Measurements from ENCODE around the gene RASGRP1. TPM values are rescaled to one million over a fixed set of nuclear protein-coding genes. Genes with fewer than 3 reads are reported as not detected.

The RASGRP1 gene
- total RNA-seq, 4 donors from 2014 or later: 0.22 to 2.1 (median 1.3) TPM

- Histone ChIP-seq H3K27me3 (no peaks in the 10 kb centered on the region), H3K27ac (no peak overlapping the region), H3K9me3 (no peaks in the 10 kb centered on the region), H3K4me1 (no peaks in the 10 kb centered on the region), H3K36me3 (peaks cover 0 to 36% (median 0%) of the 10 kb centered on the region in 3 donors), H3K4me3 (no peak overlapping the region)
- TF ChIP-seq EP300 (IDR thresholded peaks at IDR 0.05) (no peak), CTCF (IDR thresholded peaks at IDR 0.05) (no peak), POLR2A (IDR thresholded peaks at IDR 0.05) (no peak)
- no peak for DNase-seq (ENCODE audit: low spot score in 2 of 2)
These were observed 82.0 kb downstream of the RASGRP1 start for GRCh38 chr15:38482572-38482971.

- Histone ChIP-seq H3K36me3 (peaks cover 0 to 43% (median 0%) of the 10 kb centered on the region in 3 donors), H3K4me3 (no peak overlapping the region), H3K27ac (no peak overlapping the region), H3K4me1 (no peaks in the 10 kb centered on the region), H3K9me3 (no peaks in the 10 kb centered on the region), H3K27me3 (no peaks in the 10 kb centered on the region)
- 95 to 96% methylated on average over 3 of the region's 3 CpGs for WGBS, 2 donors
- no peak for DNase-seq (ENCODE audit: low spot score in 2 of 2)
- TF ChIP-seq EP300 (IDR thresholded peaks at IDR 0.05) (no peak), CTCF (IDR thresholded peaks at IDR 0.05) (no peak), POLR2A (IDR thresholded peaks at IDR 0.05) (no peak)
These were observed 82.9 kb downstream of the RASGRP1 start for GRCh38 chr15:38481761-38482160.

GRCh38 chr15:38481113-38481512, 83.5 kb downstream of the RASGRP1 start:
- Histone ChIP-seq H3K4me1 (no peaks in the 10 kb centered on the region), H3K36me3 (peaks cover 0 to 45% (median 0%) of the 10 kb centered on the region in 3 donors), H3K27me3 (no peaks in the 10 kb centered on the region), H3K4me3 (no peak overlapping the region), H3K9me3 (no peaks in the 10 kb centered on the region), H3K27ac (no peak overlapping the region)
- DNase-seq (ENCODE audit: low spot score in 2 of 2): no peak
- WGBS, 2 donors: 90 to 96% methylated on average over 5 of the region's 5 CpGs
- TF ChIP-seq CTCF (IDR thresholded peaks at IDR 0.05) (no peak), EP300 (IDR thresholded peaks at IDR 0.05) (no peak), POLR2A (IDR thresholded peaks at IDR 0.05) (no peak)

- peaks cover 0 to 57% (median 0%) of the 10 kb centered on the region in 3 donors for H3K36me3 ChIP-seq
- DNase-seq (ENCODE audit: low spot score in 2 of 2): no peak
These were observed 84.9 kb downstream of the RASGRP1 start for GRCh38 chr15:38479756-38480155.

GRCh38 chr15:38479266-38479665, 85.3 kb downstream of the RASGRP1 start:
- H3K9me3 ChIP-seq: no peaks in the 10 kb centered on the region
- H3K27ac ChIP-seq: no peak overlapping the region
- DNase-seq (ENCODE audit: low spot score in 2 of 2): no peak
- H3K4me1 ChIP-seq: no peaks in the 10 kb centered on the region
- no peak for TF ChIP-seq POLR2A (IDR thresholded peaks at IDR 0.05)
- no peak for TF ChIP-seq CTCF (IDR thresholded peaks at IDR 0.05)
- TF ChIP-seq EP300 (IDR thresholded peaks at IDR 0.05): no peak
- no peak overlapping the region for H3K4me3 ChIP-seq
- peaks cover 0 to 57% (median 0%) of the 10 kb centered on the region in 3 donors for H3K36me3 ChIP-seq
- no peaks in the 10 kb centered on the region for H3K27me3 ChIP-seq

More at GRCh38 chr15:38479756-38480155, 84.9 kb downstream of the RASGRP1 start:
- Histone ChIP-seq H3K27me3 (no peaks in the 10 kb centered on the region), H3K9me3 (no peaks in the 10 kb centered on the region), H3K4me1 (no peaks in the 10 kb centered on the region), H3K4me3 (no peak overlapping the region), H3K27ac (no peak overlapping the region)
- TF ChIP-seq EP300 (IDR thresholded peaks at IDR 0.05) (no peak), CTCF (IDR thresholded peaks at IDR 0.05) (no peak), POLR2A (IDR thresholded peaks at IDR 0.05) (no peak)
- WGBS, 2 donors: 89 to 98% methylated on average over 1 of the region's 1 CpG

Data from tibial nerve (tissue), 4 donors.